ENCODE results near the gene ITPK1.
"Not testable (repeated sequence)": the region's sequence is repeated elsewhere in the genome, so short reads cannot be mapped to it uniquely, and the experiment has no call there.

The ITPK1 gene

GRCh38 chr14:93131257-93131820 is 15.6 kb upstream of the ITPK1 start:
- not testable (repeated sequence) for DNase-seq (ENCODE audit: low read depth, low spot score)

- DNase-seq (ENCODE audit: low read depth, low spot score): no peak
These were observed 13.2 kb upstream of the ITPK1 start for GRCh38 chr14:93128725-93129459.

DNA sequence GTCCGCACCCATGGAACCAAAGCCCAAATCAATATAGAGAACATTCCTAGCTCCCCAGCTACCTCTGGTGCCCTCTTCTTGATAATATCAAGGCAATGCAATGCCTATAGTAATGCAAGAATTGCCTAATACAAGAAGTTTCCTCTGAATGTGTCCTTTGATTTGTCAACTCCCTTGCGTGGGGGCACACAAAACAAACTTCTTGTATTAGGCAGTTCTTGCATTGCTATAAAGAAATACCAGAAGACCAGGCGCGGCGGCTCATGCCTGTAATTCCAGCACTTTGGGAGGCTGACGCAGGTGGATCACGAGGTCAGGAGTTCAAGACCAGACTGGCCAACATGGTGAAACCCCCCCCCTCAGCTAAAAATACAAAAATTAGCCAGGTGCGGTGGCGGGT is 10.4 kb upstream of the ITPK1 start:
- no peak for DNase-seq (ENCODE audit: low read depth, low spot score)

DNA sequence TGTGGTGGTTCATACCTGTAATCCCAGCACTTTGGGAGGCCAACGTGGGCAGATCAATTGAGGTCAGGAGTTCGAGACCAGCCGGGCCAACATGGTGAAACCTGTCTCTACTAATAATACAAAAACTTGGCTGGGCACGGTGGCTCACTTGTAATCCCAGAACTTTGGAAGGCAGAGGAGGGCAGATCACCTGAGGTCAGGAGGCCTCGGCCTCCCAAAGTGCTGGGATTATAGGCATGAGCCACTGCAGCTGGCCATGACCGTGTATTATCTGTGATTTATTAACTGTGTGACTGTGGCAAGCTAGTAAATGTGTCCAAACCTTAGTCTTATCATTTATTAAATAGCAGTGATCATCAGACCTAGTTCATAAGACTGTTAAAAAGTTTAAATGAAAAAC is 7.1 kb upstream of the ITPK1 start:
- no peak for DNase-seq (ENCODE audit: low read depth, low spot score)

GRCh38 chr14:93121030-93121834 is 5.5 kb upstream of the ITPK1 start:
- DNase-seq (ENCODE audit: low read depth, low spot score): no peak

- no peak for DNase-seq (ENCODE audit: low read depth, low spot score)
These were observed 4.8 kb upstream of the ITPK1 start for GRCh38 chr14:93120517-93120916.

GRCh38 chr14:93116676-93117200 is 1.0 kb upstream of the ITPK1 start:
- DNase-seq (ENCODE audit: low read depth, low spot score): no peak

GRCh38 chr14:93115069-93115820 is 480 bp downstream of the ITPK1 start:
- no peak for DNase-seq (ENCODE audit: low read depth, low spot score)

GRCh38 chr14:93114713-93115068 is 1.0 kb downstream of the ITPK1 start:
- no peak for DNase-seq (ENCODE audit: low read depth, low spot score)

GRCh38 chr14:93114068-93114710 is 1.5 kb downstream of the ITPK1 start:
- DNase-seq (ENCODE audit: low read depth, low spot score): no peak

GRCh38 chr14:93113678-93114067 is 2.1 kb downstream of the ITPK1 start:
- DNase-seq (ENCODE audit: low read depth, low spot score): no peak

DNA sequence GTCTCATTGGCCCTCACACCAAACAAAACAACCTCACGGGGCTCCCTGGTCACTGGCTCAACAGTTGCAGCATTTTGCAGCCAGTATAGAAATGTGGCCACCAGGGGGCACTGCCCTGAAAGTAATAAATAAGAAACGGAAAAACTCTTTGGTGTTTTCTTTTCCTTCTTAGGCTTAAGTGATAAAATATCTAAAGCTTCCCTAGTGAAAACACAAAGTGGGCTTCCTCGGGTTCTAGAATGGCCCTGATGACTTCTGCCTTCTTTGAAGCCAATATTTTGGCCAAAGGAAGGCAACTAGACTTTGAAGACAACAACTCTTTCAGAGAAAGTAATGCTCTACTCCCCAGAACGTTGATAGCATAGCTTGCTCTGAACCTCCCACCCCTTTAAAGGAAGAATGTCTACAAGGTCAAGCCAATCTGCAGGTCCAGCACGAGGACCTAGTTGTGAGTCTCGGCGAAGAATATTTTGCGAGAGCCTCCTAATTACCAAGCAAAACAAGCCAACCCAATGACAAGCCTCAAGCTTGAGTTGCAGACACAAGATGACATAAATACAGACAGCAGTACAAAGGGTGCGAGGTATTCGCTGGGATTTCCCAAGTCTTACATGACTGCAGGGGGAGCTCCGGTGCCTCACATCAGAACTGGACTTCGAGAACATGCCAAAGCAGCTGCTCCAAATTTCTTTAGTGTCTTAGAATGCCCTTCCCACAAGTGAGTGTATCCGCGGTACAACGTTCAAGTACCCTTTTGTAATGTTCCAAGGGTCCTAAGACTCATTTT is 2.6 kb downstream of the ITPK1 start:
- DNase-seq (ENCODE audit: low read depth, low spot score): no peak

DNA sequence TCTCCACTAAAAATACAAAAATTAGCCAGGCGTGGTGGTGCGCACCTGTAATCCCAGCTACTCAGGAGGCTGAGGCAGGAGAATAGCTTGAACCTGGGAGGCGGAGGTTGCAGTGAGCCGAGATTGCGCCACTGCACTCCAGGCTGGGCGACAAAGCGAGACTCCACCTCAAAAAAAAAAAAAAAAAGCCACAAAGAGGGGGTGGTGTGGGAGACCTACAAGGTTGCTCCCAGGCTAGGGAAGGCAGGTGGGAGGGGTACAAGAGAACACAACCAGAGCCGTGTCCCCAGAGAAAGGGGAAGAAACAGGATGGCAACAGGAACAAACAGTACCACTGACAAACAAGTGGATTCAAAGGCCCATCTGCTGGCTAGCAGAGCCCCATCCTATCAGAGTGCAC is 4.2 kb downstream of the ITPK1 start:
- not testable (repeated sequence) for DNase-seq (ENCODE audit: low read depth, low spot score)

- DNase-seq (ENCODE audit: low read depth, low spot score): no peak
These were observed 4.8 kb downstream of the ITPK1 start for GRCh38 chr14:93110856-93111419.

- DNase-seq (ENCODE audit: low read depth, low spot score): no peak
These were observed 5.9 kb downstream of the ITPK1 start for GRCh38 chr14:93109572-93110481.

- DNase-seq (ENCODE audit: low read depth, low spot score): no peak
These were observed 7.6 kb downstream of the ITPK1 start for GRCh38 chr14:93108105-93108504.

DNA sequence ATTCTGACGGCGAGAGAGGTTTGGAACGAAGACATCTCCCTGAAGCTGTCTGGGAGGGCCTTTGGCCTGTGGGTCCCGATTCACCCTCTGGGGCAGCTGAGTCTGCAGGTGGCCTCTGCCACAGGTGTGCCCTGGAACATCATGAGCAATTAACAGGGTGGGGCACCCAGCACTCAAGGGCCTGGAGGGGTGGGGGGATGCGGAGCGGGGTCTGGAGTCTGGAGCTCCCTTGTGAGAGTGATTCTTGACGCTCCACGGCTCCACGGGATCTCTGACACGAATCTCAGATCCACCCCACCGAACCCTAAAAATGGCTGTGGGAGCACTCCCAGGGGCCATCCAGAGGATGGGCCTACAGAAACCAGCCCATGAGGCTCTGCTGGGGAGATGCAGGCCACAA is 8.3 kb downstream of the ITPK1 start:
- no peak for DNase-seq (ENCODE audit: low read depth, low spot score)

GRCh38 chr14:93106541-93107156 is 9.1 kb downstream of the ITPK1 start:
- no peak for DNase-seq (ENCODE audit: low read depth, low spot score)

DNA sequence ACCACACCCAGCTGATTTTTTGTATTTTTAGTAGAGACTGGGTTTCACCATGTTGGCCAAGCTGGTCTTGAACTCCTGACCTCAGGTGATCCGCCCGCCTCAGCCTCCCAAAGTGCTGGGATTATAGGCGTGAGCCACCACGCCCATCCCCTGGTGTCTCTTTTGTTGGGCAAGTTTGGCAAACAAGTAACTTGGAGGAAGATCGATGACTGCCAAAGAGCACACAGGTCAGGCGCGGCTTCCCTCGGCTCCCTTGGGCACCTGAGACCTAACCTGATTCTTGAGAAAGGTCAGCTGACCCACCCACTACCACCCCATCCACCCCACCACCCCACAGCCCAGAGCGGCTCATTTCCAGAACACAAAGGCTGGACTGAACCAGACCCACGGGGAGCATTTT is 9.9 kb downstream of the ITPK1 start:
- not testable (repeated sequence) for DNase-seq (ENCODE audit: low read depth, low spot score)
